HuH-7.5 (cell line): ENCODE data around the gene ZNF429.
"Not testable (repeated sequence)": the region's sequence is repeated elsewhere in the genome, so short reads cannot be mapped to it uniquely, and the experiment has no call there.

Experiments
- DNase-seq: peaks from one replicate; pipeline ENCODE4 v3.0.0; 2011; ENCODE audit warnings: low spot score

ZNF429 gene

DNA sequence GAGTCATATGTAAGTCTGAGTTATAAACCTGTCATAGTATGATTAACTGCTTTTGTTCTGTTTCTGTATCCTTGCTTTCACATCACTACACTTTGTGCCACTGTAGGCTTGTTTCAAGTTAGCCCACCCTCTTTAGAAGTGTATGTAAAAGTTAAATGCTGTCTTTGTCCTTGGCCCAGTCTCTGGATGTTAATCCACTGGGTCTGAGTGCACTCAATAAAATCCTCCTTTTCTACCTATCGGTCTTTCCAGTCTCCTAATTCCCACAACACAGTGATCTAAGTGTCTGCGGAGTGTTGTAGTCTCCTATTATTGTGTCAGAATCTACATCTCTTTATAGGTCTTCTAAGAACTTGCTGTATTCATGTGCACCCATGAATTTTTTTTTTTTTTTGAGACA, 14.1 kb downstream of the ZNF429 start:
- DNase-seq = no peak

DNA sequence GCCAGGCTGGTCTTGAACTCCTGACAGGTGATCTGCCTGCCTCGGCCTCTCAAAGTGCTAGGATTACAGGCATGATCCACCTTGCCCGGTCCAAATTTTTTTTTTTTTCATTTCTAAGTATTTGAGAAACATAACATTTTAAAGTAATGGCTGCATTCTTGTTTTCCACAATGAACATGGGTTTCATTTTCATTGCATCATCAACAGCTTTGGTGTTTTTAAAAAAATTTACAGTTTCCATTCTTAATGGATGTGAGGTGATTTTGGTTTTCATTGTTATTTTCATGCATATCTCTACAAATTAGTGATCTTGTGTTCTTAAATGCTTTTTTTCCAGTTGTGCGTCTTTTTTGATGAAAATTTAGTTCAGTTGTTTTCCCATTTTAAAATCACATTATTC, 27.5 kb downstream of the ZNF429 start:
- DNase-seq = no peak

DNA sequence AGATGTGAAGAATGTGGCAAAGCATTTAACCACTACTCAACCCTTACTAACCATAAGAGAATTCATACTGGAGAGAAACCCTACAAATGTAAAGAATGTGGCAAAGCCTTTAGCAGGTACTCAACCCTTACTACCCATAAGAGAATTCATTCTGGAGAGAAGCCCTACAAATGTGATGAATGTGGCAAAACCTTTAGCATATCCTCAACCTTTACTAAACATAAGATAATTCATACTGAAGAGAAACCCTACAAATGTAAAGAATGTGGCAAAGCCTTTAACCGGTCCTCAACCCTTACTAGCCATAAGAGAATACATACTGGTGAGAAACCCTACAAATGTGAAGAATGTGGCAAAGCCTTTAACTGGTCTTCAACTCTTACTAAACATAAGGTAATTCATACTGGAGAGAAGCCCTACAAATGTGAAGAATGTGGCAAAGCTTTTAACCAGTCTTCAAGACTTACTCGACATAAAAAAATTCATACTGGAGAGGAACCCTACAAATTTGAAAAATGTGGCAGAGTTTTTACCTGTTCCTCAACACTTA, 31.4 kb downstream of the ZNF429 start:
- DNase-seq = not testable (repeated sequence)

GRCh38 chr19:21559444-21559843, 54.0 kb downstream of the ZNF429 start:
- no peak for DNase-seq

DNA sequence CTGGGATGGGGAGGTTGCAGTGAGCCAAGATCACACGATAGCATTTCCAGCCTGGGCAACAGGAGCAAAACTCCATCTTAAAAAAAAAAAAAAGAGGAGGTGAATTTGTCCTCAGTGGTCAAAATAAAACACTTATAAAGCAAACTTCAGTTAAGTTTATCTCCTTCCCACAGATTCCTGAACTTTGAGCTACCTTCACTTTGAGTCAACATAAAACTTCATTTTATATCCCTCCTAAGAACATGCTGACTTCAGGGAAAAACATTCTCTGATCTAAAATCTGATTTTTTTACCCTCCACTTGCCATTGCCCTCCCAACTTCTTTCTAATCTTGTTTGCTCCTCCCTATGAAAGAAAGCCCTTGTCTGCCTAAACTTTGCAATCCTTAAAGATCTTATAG, 59.0 kb downstream of the ZNF429 start:
- no peak for DNase-seq

DNA sequence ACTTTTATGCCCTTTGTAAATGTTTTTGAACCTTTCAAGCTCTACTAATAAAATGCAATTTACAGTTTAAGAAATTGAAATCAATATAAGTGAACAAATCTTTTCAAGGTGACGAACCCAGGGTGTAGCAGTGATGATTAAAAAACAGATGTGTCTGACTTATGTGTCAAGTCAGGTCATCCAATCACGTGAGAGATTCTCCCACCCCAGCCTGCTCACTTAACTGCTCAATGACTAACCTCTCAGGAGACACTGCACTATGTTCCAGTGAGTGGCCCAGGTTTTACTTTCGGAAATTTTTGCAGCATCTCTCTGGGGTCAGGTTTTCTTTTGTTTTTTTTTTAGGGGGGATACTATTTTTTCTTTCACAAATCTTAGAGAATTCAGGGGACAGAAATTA, 60.7 kb downstream of the ZNF429 start:
- no peak for DNase-seq

DNA sequence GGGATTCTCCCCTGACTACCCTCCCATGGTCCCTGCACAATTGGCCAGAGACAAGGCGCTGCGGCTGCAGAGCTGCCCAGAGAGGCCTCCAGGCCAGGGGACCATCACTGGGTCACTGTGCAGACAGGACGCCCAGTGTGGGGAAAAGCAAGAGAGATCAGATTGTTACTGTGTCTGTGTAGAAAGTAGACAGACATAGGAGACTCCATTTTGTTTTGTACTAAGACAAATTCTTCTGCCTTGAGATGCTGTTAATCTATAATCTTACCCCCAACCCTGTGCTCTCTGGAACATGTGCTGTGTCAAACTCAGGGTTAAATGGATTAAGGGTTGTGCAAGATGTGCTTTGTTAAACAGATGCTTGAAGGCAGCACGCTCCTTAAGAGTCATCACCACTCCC, 62.4 kb downstream of the ZNF429 start:
- not testable (repeated sequence) for DNase-seq

DNA sequence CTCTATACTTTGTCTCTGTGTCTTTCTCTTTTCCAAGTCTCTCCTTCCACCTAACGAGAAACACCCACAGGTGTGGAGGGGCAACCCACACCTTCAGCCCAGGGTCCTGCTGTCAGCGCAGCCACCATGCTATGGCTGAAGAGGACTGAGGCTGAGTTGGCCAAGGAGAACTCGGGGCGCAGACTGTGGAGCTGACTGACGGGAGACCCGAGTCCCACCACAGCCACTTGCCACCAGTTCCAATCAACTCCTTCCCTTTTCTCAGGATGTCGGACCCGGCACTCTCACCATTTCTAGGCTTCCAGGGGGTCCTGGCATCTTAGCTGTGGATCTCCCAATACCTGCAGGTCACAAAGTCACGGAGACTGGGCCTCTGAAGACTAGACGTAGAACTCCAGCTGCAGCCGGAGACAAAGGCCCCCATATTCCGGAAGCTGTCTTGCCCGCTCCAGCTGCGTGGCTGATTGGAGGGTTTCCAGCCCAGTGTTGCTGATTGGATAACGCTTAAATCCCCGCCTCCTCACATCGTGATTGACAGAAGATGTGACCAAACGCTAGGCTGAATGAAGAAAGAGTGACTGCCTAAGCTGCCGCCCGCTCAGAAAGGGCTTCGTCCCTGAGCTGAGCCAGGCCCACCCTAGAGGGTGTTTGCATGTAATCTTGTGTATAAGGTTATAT, 63.6 kb downstream of the ZNF429 start:
- peak; percentile 86 for DNase-seq

GRCh38 chr19:21569494-21569865, 64.1 kb downstream of the ZNF429 start:
- no peak for DNase-seq

DNA sequence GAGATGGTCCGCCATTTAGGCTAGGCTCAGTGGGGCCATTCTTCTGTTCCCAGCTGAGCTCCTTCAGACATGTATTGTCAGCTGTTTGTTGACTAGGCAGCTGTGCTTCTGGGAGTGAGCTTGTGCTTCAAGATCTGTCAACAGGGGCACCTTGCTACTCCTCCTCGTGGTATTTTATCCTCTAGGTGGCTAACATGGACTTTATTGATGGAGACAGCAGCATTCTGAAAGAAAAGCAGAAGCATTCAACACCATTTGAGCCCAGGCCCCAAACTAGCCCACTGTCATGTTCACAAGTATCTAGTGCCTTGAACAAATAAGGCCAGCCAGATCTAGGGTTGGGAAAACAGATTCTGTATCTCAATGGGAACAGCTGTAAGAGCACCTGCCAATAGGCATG, 65.9 kb downstream of the ZNF429 start:
- DNase-seq = no peak

- no peak for DNase-seq
These were observed 69.2 kb downstream of the ZNF429 start for GRCh38 chr19:21574607-21575006.

DNA sequence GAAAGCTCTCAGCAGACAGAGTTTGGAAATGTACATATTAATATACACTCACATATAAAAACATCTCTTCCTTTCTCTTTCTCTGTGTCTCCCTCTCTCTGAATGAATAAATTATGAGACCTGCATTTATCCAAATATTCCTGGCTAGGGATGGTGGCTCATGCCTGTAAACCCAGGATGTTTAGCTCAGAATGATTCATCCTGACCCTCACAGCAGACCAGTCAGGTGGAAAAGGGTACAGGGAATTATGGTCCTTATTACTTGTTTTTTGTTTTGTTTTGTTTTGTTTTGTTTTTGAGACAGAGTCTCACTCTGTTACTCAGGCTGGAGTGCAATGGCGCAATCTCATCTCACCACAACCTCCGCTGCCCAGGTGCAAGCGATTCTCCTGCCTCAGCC, 71.1 kb downstream of the ZNF429 start:
- DNase-seq = no peak

- no peak for DNase-seq
These were observed 74.7 kb downstream of the ZNF429 start for GRCh38 chr19:21580101-21580500.

- DNase-seq = no peak
These were observed 75.4 kb downstream of the ZNF429 start for GRCh38 chr19:21580818-21581217.

DNA sequence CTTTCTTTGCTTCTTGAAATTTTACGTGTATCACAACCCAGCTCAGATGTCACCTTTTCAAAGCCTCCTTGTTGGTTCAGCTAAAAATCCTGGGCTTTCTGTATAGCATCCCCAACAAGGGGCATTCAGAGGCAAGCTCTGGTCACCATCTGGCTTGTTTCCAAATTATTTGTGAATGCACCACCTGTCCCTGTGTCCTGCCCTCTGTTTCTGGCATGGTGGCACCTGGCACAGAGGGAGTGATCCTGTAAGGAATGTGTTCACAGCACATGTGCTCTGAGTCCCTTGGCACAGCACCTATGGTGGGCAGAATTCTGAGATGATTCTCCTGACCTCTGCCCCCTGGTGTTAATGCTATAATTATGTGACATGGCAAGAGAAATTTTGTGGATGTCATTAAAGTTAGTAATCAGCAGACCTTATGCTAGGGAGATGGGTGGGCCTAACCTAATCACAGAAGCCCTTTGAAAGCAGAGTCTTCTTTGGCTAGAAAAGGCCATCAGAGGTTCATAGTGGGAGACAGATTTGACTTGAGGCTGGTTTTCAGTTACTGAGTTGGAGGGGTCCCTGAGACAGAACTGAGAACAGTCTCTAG, 76.3 kb downstream of the ZNF429 start:
- DNase-seq = no peak

DNA sequence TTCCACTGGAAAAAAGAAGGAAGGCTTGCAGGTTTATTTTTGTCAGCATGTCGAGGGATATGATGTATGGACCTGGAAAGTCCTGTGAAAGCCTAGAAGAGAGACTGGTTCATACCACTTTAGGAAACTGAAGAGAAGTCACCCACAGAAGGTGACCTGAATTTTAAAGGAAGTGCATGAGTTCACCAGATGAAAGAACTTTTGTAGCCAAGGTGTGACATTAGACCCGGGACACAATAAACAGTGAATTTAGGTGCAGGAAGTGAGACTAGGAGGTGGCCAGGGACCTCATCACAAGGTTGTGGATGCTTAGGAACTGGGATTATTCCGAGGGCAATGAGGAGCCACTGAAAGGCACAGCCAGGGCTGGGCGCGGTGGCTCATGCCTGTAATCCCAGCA, 79.1 kb downstream of the ZNF429 start:
- no peak for DNase-seq

- no peak for DNase-seq
These were observed 80.0 kb downstream of the ZNF429 start for GRCh38 chr19:21585281-21585890.

DNA sequence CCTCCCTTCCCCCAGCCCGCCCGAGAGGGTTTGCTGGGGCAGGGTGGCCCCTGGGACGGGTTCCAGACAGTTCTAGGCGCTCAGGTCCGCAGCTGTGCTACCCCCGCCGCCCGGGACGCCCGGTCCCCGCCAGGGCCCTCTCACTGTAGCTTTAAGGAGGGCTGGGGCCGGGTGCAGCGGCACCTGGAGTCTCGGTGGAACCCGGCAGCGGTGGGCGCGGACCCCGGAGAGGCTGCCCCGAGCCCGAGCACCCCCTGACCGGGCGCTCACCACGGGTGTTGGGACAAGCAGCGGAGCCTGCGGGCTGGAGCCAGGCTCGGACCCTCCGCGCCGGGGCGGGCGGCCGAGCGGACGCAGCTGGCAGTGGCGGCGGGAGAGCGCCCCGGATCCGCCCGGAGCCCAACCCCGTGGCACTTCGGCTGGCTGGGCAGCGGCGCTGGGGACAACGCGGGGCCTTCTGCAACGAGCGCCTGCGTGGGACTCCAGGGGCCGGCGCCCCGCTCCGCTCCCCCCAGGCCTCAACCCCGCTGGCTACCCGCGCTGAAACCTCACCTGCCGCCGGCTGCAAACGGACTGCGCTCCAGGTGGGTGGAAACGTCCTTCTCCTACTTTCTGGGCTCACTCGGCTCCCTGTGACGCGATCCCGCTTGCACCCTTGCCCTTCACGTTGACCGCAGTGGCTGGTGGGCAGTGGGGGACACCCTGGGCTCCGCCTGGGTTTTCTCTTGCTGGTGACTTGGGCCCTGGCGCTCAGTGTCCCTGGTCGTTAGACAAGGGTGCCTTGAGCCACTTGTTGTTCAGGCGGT, 81.1 kb downstream of the ZNF429 start:
- DNase-seq = peak; percentile 36

DNA sequence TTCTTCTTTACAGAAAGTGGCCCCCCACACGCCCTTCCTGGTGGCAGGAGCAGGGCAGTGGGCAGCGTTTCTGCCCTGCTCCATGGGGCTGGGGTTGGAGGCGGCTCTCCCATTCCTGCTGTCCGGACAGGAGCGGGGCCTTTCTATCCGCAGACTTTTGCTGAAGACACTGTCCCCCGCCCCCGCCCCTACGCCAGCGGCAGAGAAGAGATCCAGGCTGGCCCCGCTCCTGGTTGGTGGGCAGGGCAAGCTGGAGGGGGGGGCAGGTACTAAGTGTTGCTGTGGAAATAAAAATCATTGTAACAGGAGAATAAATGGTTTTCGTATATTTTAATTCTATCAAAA, 81.7 kb downstream of the ZNF429 start:
- no peak for DNase-seq

GRCh38 chr19:21587549-21587948, 82.1 kb downstream of the ZNF429 start:
- DNase-seq = no peak

DNA sequence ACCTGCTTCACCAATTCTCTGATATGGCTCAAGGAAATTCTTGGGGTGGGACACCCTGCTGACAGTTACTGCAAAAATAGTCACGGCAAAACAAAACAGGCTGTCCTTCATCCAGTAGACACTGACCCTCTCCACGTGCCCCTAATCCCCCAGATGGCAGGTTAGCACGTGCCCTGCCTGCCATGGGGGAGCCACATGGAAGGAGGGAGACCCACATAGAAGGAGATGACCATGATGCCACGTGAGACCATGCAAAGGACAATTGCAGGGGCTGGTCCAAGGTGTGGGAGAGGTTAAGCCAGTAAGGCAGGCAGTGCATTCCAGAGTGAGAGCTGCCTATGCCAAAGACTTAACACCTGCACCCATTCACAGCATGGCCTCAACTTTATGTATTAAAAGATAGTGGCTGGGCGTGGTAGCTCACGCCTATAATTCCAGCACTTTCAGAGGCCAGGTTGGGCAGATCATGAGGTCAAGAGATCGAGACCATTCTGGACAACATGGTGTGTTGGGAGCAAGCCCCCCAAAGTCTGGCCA, 82.7 kb downstream of the ZNF429 start:
- no peak for DNase-seq

- DNase-seq = no peak
These were observed 85.5 kb downstream of the ZNF429 start for GRCh38 chr19:21590867-21591266.
